H1 (cell line): ENCODE results near the gene TPM2.

Experiments
- CTCF ChIP-seq, 3 experiments: IDR thresholded peaks; 1 replicate in 2 of 3; 2 replicates in 1 of 3; pipeline versions ENCODE4 v1.5.1 to v1.6.1; 2011; ENCODE audit warnings: low read length in 3 of 3, mild to moderate bottlenecking in 3 of 3, inconsistent platforms in 2 of 3, low read depth in 1 of 3, moderate library complexity in 1 of 3; ENCODE audit not compliant: insufficient read depth in 1 of 3; ENCODE audit errors: control extremely low read depth in 1 of 3
- HDAC6 ChIP-seq: IDR thresholded peaks from one replicate; pipeline ENCODE4 v1.7.1; 2012; ENCODE audit warnings: low read depth, mild to moderate bottlenecking, inconsistent platforms, low read length, moderate library complexity
- RBBP5 ChIP-seq: IDR thresholded peaks from 2 replicates; pipeline ENCODE4 v1.7.1; 2012; ENCODE audit warnings: low read depth, mild to moderate bottlenecking, inconsistent platforms, low read length, moderate library complexity, borderline replicate concordance
- ZNF274 ChIP-seq: IDR thresholded peaks from 2 replicates; pipeline ENCODE4 v1.7.0; 2012; ENCODE audit warnings: low read length, borderline replicate concordance; ENCODE audit errors: extremely low read depth

- TF ChIP-seq CTCF (IDR thresholded peaks at IDR 0.05; ENCODE audit: control extremely low read depth in 1 of 3, insufficient read depth in 1 of 3, low read depth in 1 of 3, low read length in 3 of 3), result no peak
- peak; percentile 83; the same call in 1 of the 2 replicates for TF ChIP-seq RBBP5
- TF ChIP-seq ZNF274, result no peak
- TF ChIP-seq HDAC6, result no peak
Measured at GRCh38 chr9:35650341-35651158, 39.2 kb downstream of the TPM2 start, which contains the start of gene SIT1.
